Motor neuron (in vitro differentiated cells): ENCODE data around the gene CDSN. TPM values are rescaled to one million over a fixed set of nuclear protein-coding genes. Genes with fewer than 3 reads are reported as not detected.
A peak's percentile ranks its signal among the peaks of the same experiment; 100 is the strongest.

Source experiments
- ATAC-seq, 8 experiments: fragments of 200-7000 bp; cut with Tn5 transposase; replicated peaks in 6 of 8; 2 replicates each; pipeline ENCODE4 v1.8.0; 2021; ENCODE audit warnings: mild to moderate bottlenecking in 8 of 8, moderate library complexity in 8 of 8
- H3K27ac ChIP-seq, 2 donors: fragments of 250-450 bp; sonication (Bioruptor Pico); 2 replicates each; pipeline ENCODE4 v1.9.0; 2021; ENCODE audit warnings: antibody characterized with exemption in 2 of 2, mild to moderate bottlenecking in 2 of 2, moderate library complexity in 1 of 2
- H3K4me1 ChIP-seq, 2 donors: fragments of 250-450 bp; sonication (Bioruptor Pico); replicated peaks in 1 of 2; 2 replicates each; pipeline ENCODE4 v1.6.1; 2021; ENCODE audit warnings: antibody characterized with exemption in 2 of 2, mild to moderate bottlenecking in 2 of 2, moderate library complexity in 1 of 2
- H3K4me3 ChIP-seq, 5 donors: fragments of 250-450 bp; sonication (Bioruptor Pico); 2 replicates each; pipeline ENCODE4 v1.9.0; 2021; ENCODE audit warnings: antibody characterized with exemption in 5 of 5, mild to moderate bottlenecking in 5 of 5, moderate library complexity in 4 of 5
- WGBS, 10 experiments: fragments of 450-650 bp; shearing (Covaris generic); methylation state at CpG; one replicate each; pipeline ENCODE4 v1.0.0; 2022; 5-methylcytosine and 5-hydroxymethylcytosine counted together
- in situ Hi-C, 9 experiments: fragments of 400-800 bp; cut with MboI; loops; one replicate each; pipeline ENCODE4 v1.15.0; 2021; ENCODE audit warnings: low sequenced_read_pairs in 9 of 9, low pct_unique_long_range_greater_than_20kb in 2 of 9; ENCODE audit not compliant: unreplicated experiment in 9 of 9
- total RNA-seq, 8 experiments: library from RNA; unstranded; fragments of 300-600 nt; gene quantifications; 2 replicates each; pipeline versions ENCODE4 v1.2.3 to v1.2.4, GENCODE V29; 2022

The CDSN gene
- total RNA-seq, 8 experiments from 2014 or later: 0.20 TPM; not detected in 7

- WGBS, 10 experiments: 50 to 97% methylated on average over 2 to 5 of the region's 13 CpGs; no CpG with 5 or more reads in 8 of the 10 experiments
- in situ Hi-C loops: loop anchor here in 1 of 9 experiments (25.0 kb wide), 1 partner anchor 624 kb away; the partner anchor contains the start of gene HLA-E
- H3K4me3 ChIP-seq: no peak overlapping the region
- no peaks in the 10 kb centered on the region for H3K4me1 ChIP-seq
- no peak overlapping the region for H3K27ac ChIP-seq
- no peak for ATAC-seq
These were observed 8.5 kb downstream of the CDSN start for GRCh38 chr6:31111712-31112111.

DNA sequence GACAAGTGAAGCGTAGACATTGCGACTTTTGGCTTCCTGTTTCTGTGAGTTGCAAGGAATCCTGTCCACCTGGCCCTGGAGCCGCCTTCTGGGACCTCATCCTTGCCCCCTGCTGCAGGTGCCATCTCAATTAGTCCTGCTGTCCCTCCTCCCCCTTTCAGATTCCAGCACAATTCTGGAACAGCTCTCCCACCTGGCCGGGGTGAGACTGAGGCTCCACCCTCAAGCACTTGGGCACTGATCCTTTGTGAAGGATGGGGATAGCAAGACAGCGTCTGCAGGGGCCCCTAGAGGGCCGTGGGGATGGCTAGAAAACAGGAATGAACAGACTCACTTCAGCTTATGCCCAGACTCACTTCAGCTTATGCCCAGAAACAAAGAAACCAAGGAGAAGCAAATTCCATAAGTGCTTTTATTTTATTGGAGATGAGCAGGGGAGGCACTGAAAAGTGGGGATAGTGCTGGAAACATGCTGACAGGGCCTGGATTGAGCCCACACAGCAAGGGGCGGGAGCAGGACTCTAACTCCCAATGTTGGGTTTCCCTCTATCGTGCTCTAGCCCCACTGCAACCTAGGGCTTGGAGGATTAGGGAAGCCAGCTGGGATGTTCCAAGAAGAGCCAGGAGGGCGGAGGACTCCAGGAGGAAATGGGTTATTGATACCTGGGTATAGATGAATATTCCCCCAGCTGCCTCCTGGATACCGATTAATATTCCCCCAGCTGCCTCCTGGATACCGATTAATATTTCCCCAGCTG, 9.2 kb downstream of the CDSN start:
- Histone ChIP-seq H3K4me3 (no peak overlapping the region), H3K4me1 (no peaks in the 10 kb centered on the region), H3K27ac (no peak overlapping the region)
- in situ Hi-C loops: loop anchor here in 1 of 9 experiments (25.0 kb wide), 1 partner anchor 624 kb away; the partner anchor contains the start of gene HLA-E
- whole genome bisulfite sequencing, 10 experiments: 0 to 93% (median 63%) methylated on average over 1 to 8 of the region's 11 CpGs; no CpG with 5 or more reads in 1 of the 10 experiments
- peak in 1 of 8 experiments; percentile 27 for ATAC-seq

DNA sequence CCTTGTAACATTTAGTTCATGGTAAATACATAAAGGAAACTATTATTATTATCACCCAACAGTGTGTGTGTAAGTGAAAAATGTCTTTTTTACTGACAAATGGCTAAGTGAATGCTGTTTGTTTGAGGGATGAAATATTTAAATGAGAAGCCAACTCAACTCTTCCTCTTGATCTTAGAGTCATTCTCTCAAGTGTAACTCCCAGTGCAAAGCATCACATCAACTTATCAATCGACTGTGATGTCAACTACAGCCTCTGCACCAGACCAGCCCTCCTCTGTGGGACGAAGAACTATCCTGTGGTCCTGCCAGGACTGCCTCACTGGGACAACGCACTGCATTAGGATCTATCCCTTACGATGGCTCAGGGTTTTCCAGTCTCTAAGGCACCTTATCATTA, 13.2 kb downstream of the CDSN start:
- in situ Hi-C loops: loop anchor here in 1 of 9 experiments (25.0 kb wide), 1 partner anchor 620 kb away; the partner anchor contains the start of gene HLA-E
- no peak overlapping the region for H3K4me3 ChIP-seq
- 9 to 92% (median 48%) methylated on average over 1 to 4 of the region's 4 CpGs; no CpG with 5 or more reads in 2 of the 10 experiments for WGBS, 10 experiments
- no peak for ATAC-seq
- no peak overlapping the region for H3K27ac ChIP-seq
- no peaks in the 10 kb centered on the region for H3K4me1 ChIP-seq

GRCh38 chr6:31103136-31103535, 17.1 kb downstream of the CDSN start:
- Histone ChIP-seq H3K27ac (no peak overlapping the region), H3K4me3 (no peak overlapping the region), H3K4me1 (no peaks in the 10 kb centered on the region)
- ATAC-seq: no peak
- in situ Hi-C loops: loop anchor here in 1 of 9 experiments (25.0 kb wide), 1 partner anchor 616 kb away; the partner anchor contains the start of gene HLA-E
- 80 to 100% (median 83%) methylated on average over 1 to 2 of the region's 2 CpGs; no CpG with 5 or more reads in 7 of the 10 experiments for WGBS, 10 experiments

- H3K4me1 ChIP-seq: no peaks in the 10 kb centered on the region
- ATAC-seq: no peak
- H3K27ac ChIP-seq: no peak overlapping the region
- no peak overlapping the region for H3K4me3 ChIP-seq
- in situ Hi-C loops: loop anchor here in 7 of 9 experiments (25.0 kb wide), 4 partner anchors 186 to 561 kb away; partner anchors contain the start of genes GTF2H4 (in 3 of the 7), VARS2 (in 3 of the 7), FLOT1 (in 2 of the 7) and IER3 (in 2 of the 7)
- 50 to 100% (median 87%) methylated on average over 1 to 4 of the region's 4 CpGs for WGBS, 10 experiments
These were observed 21.8 kb downstream of the CDSN start for GRCh38 chr6:31098449-31098938.

- no peaks in the 10 kb centered on the region for H3K4me1 ChIP-seq
- no peak for ATAC-seq
- no peak overlapping the region for H3K4me3 ChIP-seq
- in situ Hi-C loops: loop anchor here in 7 of 9 experiments (25.0 kb wide), 4 partner anchors 184 to 559 kb away; partner anchors contain the start of genes GTF2H4 (in 3 of the 7), VARS2 (in 3 of the 7), FLOT1 (in 2 of the 7) and IER3 (in 2 of the 7)
- no peak overlapping the region for H3K27ac ChIP-seq
- WGBS, 10 experiments: 15 to 100% (median 80%) methylated on average over 1 to 5 of the region's 5 CpGs; no CpG with 5 or more reads in 2 of the 10 experiments
These were observed 23.6 kb downstream of the CDSN start for GRCh38 chr6:31096656-31097055.

GRCh38 chr6:31096215-31096614, 24.0 kb downstream of the CDSN start:
- in situ Hi-C loops: loop anchor here in 7 of 9 experiments (25.0 kb wide), 4 partner anchors 184 to 559 kb away; partner anchors contain the start of genes GTF2H4 (in 3 of the 7), VARS2 (in 3 of the 7), FLOT1 (in 2 of the 7) and IER3 (in 2 of the 7)
- WGBS, 10 experiments: 49 to 93% (median 71%) methylated on average over 1 to 3 of the region's 3 CpGs
- Histone ChIP-seq H3K4me1 (no peaks in the 10 kb centered on the region), H3K4me3 (no peak overlapping the region), H3K27ac (no peak overlapping the region)
- no peak for ATAC-seq

DNA sequence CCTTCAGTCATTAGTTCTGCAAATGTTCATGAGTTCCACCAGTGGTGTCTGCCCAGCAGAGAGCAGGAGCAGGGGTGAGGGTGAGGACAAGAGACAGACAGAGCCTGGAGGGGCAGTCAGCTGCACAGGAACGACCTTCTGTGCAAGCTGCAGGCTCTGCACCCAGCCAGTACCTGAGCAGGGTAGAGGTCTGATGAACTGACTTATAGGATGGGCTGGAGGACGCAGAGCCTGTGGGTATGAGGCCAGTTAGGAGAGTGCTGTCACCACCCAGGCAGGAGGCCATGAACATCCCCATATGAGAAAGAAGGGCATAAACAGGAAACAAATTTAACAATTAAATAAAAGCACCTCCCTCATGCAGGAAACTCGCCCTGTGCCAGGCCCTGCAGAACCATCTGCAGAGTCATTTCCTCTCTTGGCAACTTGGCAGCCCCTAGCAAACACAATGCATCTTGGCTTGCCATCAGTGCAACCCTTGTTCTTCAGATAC, 25.8 kb downstream of the CDSN start:
- Histone ChIP-seq H3K4me3 (no peak overlapping the region), H3K27ac (no peak overlapping the region), H3K4me1 (no peaks in the 10 kb centered on the region)
- WGBS, 10 experiments: 15 to 92% (median 32%) methylated on average over 1 to 3 of the region's 3 CpGs; no CpG with 5 or more reads in 5 of the 10 experiments
- in situ Hi-C loops: loop anchor here in 7 of 9 experiments (25.0 kb wide), 4 partner anchors 182 to 557 kb away; partner anchors contain the start of genes GTF2H4 (in 3 of the 7), VARS2 (in 3 of the 7), FLOT1 (in 2 of the 7) and IER3 (in 2 of the 7)
- no peak for ATAC-seq

DNA sequence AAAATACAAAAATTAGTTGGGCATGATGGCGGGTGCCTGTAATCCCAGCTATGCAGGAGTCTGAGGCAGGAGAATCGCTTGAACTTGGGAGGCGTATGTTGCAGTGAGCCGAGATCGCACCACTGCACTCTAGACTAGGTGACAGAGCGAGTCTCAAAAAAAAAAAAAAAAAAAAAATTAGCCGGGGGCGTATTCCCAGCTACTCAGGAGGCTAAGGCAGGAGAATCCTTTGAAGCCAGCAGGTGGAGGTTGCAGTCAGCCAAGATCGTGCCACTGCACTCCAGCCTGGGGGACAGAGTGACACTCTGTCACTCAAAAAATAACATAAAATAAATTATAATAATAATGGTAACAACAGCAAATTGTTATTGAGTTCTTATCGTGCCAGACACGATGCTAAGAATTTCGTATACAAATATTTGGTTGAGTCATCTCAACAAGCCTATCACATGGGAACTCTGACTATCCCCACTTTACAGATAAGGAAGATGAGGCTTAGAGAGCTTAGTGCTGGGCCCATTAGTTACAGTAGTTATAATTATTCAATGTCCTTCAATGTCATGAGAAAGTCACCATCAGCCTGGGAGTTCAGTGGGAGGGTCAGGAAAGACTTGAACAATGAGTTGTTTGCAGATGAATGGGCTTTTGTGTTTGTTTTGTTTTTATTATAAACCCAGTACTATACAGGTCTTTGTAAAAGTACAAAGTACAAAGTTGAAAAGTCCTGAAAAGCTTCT, 27.3 kb downstream of the CDSN start:
- H3K4me3 ChIP-seq: no peak overlapping the region
- H3K4me1 ChIP-seq: no peaks in the 10 kb centered on the region
- ATAC-seq: peak in 3 of 8 experiments; percentile 12 to 24 (median 18)
- H3K27ac ChIP-seq: no peak overlapping the region
- 77 to 93% (median 81%) methylated on average over 2 to 12 of the region's 12 CpGs; no CpG with 5 or more reads in 1 of the 10 experiments for WGBS, 10 experiments
- in situ Hi-C loops: loop anchor here in 7 of 9 experiments (25.0 kb wide), 4 partner anchors 181 to 556 kb away; partner anchors contain the start of genes GTF2H4 (in 3 of the 7), VARS2 (in 3 of the 7), FLOT1 (in 2 of the 7) and IER3 (in 2 of the 7)

DNA sequence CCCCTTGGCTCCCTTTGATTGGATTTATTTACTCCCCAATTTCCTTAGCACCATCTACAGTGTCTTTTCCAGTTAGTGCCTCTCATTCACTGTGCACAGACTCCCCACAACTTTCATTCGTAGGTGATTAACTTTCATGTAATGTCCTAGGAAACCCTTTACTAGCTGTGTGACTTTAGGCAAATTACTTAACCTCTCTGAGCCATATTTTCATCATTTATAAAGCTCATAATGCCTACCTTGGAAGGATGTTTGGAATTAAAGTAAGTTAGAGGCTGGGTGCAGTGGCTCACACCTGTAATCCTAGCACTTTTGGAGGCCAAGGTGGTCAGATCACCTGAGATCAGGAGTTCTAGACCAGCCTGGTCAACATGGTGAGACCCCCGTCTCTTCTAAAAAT, 28.0 kb downstream of the CDSN start:
- Histone ChIP-seq H3K4me3 (no peak overlapping the region), H3K27ac (no peak overlapping the region), H3K4me1 (no peaks in the 10 kb centered on the region)
- in situ Hi-C loops: loop anchor here in 7 of 9 experiments (25.0 kb wide), 4 partner anchors 180 to 555 kb away; partner anchors contain the start of genes GTF2H4 (in 3 of the 7), VARS2 (in 3 of the 7), FLOT1 (in 2 of the 7) and IER3 (in 2 of the 7)
- WGBS, 10 experiments: 33 to 100% (median 89%) methylated on average over 1 to 2 of the region's 2 CpGs; no CpG with 5 or more reads in 2 of the 10 experiments
- ATAC-seq: no peak

- WGBS, 10 experiments: 40 to 100% (median 68%) methylated on average over 1 to 3 of the region's 3 CpGs; no CpG with 5 or more reads in 4 of the 10 experiments
- peaks cover 0 to 4% of the 10 kb centered on the region in 2 donors for H3K4me1 ChIP-seq
- no peak overlapping the region for H3K27ac ChIP-seq
- peak in 2 of 8 experiments; percentile 16 to 34 for ATAC-seq
- in situ Hi-C loops: loop anchor here in 7 of 9 experiments (25.0 kb wide), 4 partner anchors 179 to 554 kb away; partner anchors contain the start of genes GTF2H4 (in 3 of the 7), VARS2 (in 3 of the 7), FLOT1 (in 2 of the 7) and IER3 (in 2 of the 7)
- no peak overlapping the region for H3K4me3 ChIP-seq
These were observed 28.6 kb downstream of the CDSN start for GRCh38 chr6:31091680-31092079.
